Aorta (tissue), 5 donors: ENCODE results near the gene VKORC1. TPM values are rescaled to one million over a fixed set of nuclear protein-coding genes. Genes with fewer than 3 reads are reported as not detected.

ENCODE experiments used
- ATAC-seq: fragments of 200-7000 bp; cut with Tn5 transposase; one replicate; pipeline ENCODE4 v1.9.1; 2022; ENCODE audit warnings: moderate library complexity; ENCODE audit not compliant: low FRiP score
- DNase-seq, 2 donors: peaks; one replicate each; pipeline ENCODE4 v3.0.0-alpha.2; 2020
- H3K27ac ChIP-seq, 2 donors: one replicate each; pipeline ENCODE4 v1.5.1; 2013; ENCODE audit warnings: low read length in 2 of 2, mild to moderate bottlenecking in 2 of 2, moderate library complexity in 2 of 2, control low read depth in 1 of 2, inconsistent platforms in 1 of 2, low read depth in 1 of 2
- H3K27me3 ChIP-seq, 2 donors: one replicate each; pipeline ENCODE4 v1.6.1; 2013; ENCODE audit warnings: control low read depth in 1 of 2, low read length in 1 of 2, mild to moderate bottlenecking in 1 of 2, moderate library complexity in 1 of 2; ENCODE audit not compliant: insufficient read depth in 2 of 2, control insufficient read depth in 1 of 2
- H3K36me3 ChIP-seq, 2 donors: one replicate each; pipeline ENCODE4 v1.6.1; 2013; ENCODE audit warnings: control low read depth in 1 of 2, low read length in 1 of 2, mild to moderate bottlenecking in 1 of 2; ENCODE audit not compliant: insufficient read depth in 2 of 2, control insufficient read depth in 1 of 2
- H3K4me1 ChIP-seq, 2 donors: one replicate each; pipeline ENCODE4 v1.6.1; 2013; ENCODE audit warnings: low read length in 2 of 2, control low read depth in 1 of 2, mild to moderate bottlenecking in 1 of 2, moderate library complexity in 1 of 2; ENCODE audit not compliant: insufficient read depth in 2 of 2, control insufficient read depth in 1 of 2
- H3K4me3 ChIP-seq, 2 donors: one replicate each; pipeline ENCODE4 v1.5.1; 2013; ENCODE audit warnings: low read length in 2 of 2, control low read depth in 1 of 2, mild to moderate bottlenecking in 1 of 2
- H3K9me3 ChIP-seq: one replicate; pipeline ENCODE4 v1.6.1; 2013; ENCODE audit warnings: mild to moderate bottlenecking, low read length; ENCODE audit not compliant: control insufficient read depth
- WGBS, 2 donors: extraction: QIAGEN DNeasy Blood & Tissue Kit; methylation state at CpG; one replicate each; pipeline ENCODE4 v1.1.7; 2013; 5-methylcytosine and 5-hydroxymethylcytosine counted together
- intact Hi-C, 2 donors: fragments of 100-400 bp; cut with DNase I; formaldehyde crosslinking; loops; one replicate each; pipeline versions ENCODE4 v1.14.2 to v1.15.0; 2022
- polyA plus RNA-seq, 2 donors: library from polyadenylated mRNA; stranded (reverse); fragments of 200-250 nt; gene quantifications; one replicate each; pipeline ENCODE4 v1.2.3, GENCODE V29; 2013
- total RNA-seq, 2 donors: library from RNA; stranded (reverse); fragmentation: NEBNext Ultra II Directional; extraction: Animal tissue kit (Norgen Biotek cat#: 25700); gene quantifications; one replicate each; pipeline ENCODE4 v1.2.1, GENCODE V29; 2021
- donor health status: healthy with polysubstance abuse.
- donor health status: Bipolar disorder and iron deficiency.
- donor health status: DM: no; HTN: no; CAD: no.
- donor health status: DM: no; HTN: no; CAD: no.
- donor health status: DM: yes; HTN: yes; CAD: no.

Gene VKORC1
- total and polyA plus RNA-seq, 4 donors = 75.7 to 206 (median 126) TPM

DNA sequence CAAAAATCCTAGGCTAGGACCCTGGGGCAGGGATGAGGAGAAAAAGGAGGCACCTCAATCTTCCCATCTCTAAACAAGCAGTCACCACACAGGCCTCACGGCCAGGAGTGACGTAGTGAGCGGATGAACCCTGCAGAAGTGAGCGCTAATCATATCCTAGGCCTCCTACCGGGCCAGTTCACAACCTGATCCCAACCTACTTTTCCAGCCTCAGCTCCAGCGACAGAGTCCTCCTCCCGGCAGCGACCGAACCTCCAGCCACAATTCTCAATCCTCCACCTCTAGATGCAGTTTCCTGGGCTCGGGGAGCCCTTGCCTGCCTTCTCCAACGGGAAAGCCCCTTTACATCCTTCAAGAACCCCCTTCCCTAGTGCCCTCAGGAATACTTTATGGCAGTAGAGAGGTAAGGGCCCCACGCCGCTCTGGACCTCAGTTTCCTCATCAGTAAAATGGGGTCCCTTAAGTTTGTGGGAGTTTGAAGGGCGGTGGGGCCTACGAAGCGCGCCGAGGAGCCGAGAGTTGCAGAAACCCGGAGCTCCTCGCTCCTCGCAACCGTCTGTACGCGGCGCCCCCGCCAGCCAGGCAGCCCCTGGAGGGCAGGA, 22.0 kb downstream of the VKORC1 start:
- ATAC-seq = no peak
- intact Hi-C loops = loop anchor here (2.0 to 10.0 kb wide), 6 partner anchors 38 to 390 kb away; partner anchors contain the start of genes HSD3B7 (in 1 of the 2), SETD1A (in 1 of the 2) and STX4 (in 1 of the 2)
- Histone ChIP-seq H3K9me3 (no peaks in the 10 kb centered on the region), H3K4me3 (peak overlapping the region; percentile 84 to 97), H3K4me1 (peaks cover 0 to 3% of the 10 kb centered on the region in 2 donors), H3K27ac (peak overlapping the region in 1 of 2 donors; percentile 41), H3K36me3 (no peaks in the 10 kb centered on the region), H3K27me3 (no peaks in the 10 kb centered on the region)
- 1% methylated on average over 27 of the region's 27 CpGs for WGBS, 2 donors
- no peak for DNase-seq

DNA sequence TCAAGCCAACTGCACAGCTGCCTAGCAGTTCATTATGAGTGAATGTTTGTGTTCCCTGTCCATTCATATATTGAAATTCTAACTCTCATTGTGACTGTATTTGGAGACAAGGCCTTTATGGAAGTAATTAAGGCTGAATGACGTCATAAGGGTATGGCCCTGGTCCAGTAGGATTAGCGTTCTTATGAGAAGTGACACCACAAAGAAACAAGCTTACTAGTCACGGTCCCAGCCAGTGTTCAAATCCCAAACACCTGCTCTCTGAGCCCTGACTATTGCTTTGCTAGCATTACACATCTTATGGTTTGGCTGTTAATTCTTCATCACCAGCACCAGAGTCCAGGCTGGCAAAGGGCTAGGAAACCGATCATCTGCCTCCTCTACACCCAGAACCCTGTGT, 22.7 kb downstream of the VKORC1 start:
- DNase-seq = no peak
- H3K27ac ChIP-seq = no peak overlapping the region
- no peak for ATAC-seq
- H3K4me3 ChIP-seq = no peak overlapping the region
- 31 to 37% methylated on average over 4 of the region's 4 CpGs for WGBS, 2 donors
- H3K9me3 ChIP-seq = no peaks in the 10 kb centered on the region
- intact Hi-C loops = loop anchor here (2.0 to 10.0 kb wide), 6 partner anchors 37 to 390 kb away; partner anchors contain the start of genes HSD3B7 (in 1 of the 2), SETD1A (in 1 of the 2) and STX4 (in 1 of the 2)
- H3K4me1 ChIP-seq = peaks cover 0 to 3% of the 10 kb centered on the region in 2 donors
- H3K27me3 ChIP-seq = no peaks in the 10 kb centered on the region
- no peaks in the 10 kb centered on the region for H3K36me3 ChIP-seq

DNA sequence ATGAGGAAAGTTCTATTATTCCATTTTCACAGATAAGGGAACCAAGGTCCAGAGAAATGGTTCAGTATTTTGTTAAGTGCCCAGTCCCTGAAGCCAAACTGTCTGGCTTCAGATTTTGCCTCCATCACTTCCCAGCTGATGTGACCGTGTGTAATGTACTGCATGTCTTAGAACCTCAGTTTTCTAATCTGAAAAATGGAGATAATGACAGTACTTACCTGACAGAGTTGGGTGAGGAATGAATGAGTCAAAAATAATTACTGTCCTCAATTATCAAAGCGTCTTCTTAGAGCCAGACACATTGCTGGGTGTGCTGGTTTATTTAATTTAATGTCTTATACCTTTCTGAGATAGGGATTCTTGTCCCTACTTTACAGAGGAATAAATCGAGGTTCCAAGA, 27.3 kb downstream of the VKORC1 start:
- Histone ChIP-seq H3K4me3 (no peak overlapping the region), H3K27me3 (no peaks in the 10 kb centered on the region), H3K4me1 (no peaks in the 10 kb centered on the region), H3K36me3 (no peaks in the 10 kb centered on the region), H3K9me3 (no peaks in the 10 kb centered on the region), H3K27ac (no peak overlapping the region)
- WGBS, 2 donors = 80 to 88% methylated on average over 3 of the region's 3 CpGs
- intact Hi-C loops = no loop called here
- DNase-seq (no peak), ATAC-seq (no peak)

DNA sequence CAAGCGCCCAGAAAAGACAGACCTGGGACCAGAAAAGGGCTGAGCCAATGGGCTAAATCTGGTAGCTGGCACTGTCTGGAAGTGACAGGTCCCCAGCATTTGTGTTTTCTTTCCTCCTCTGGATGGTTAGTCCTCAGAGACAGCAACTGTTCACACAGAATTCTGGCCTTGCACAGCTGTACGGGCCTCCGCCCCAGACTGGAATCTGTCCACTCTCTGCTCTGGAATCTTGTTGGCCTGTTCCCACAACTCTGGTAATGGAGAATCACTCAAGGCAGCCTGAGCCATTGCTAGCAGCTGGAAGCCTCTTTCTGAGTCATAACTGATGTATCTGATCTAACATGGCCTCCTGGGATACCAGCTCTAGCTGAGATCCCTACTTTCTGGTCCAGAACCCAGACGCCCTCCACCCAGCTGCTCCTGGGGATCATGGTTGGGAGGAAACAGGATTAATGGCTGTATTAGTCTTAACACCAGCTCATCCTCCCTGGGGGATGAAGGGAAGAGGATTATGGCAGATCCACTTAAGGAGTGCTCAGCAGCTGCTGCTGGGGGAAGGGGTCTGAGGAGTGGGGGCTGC, 29.6 kb downstream of the VKORC1 start:
- peaks cover 0 to 4% of the 10 kb centered on the region in 2 donors for H3K36me3 ChIP-seq
- DNase-seq = peak in 1 of 2 donors; percentile 72
- H3K4me1 ChIP-seq = no peaks in the 10 kb centered on the region
- H3K27ac ChIP-seq = peak overlapping the region in 1 of 2 donors; percentile 26
- H3K9me3 ChIP-seq = no peaks in the 10 kb centered on the region
- H3K4me3 ChIP-seq = no peak overlapping the region
- WGBS, 2 donors = 46 to 48% methylated on average over 4 of the region's 4 CpGs
- H3K27me3 ChIP-seq = no peaks in the 10 kb centered on the region
- ATAC-seq = peak; percentile 80
- intact Hi-C loops = no loop called here

DNA sequence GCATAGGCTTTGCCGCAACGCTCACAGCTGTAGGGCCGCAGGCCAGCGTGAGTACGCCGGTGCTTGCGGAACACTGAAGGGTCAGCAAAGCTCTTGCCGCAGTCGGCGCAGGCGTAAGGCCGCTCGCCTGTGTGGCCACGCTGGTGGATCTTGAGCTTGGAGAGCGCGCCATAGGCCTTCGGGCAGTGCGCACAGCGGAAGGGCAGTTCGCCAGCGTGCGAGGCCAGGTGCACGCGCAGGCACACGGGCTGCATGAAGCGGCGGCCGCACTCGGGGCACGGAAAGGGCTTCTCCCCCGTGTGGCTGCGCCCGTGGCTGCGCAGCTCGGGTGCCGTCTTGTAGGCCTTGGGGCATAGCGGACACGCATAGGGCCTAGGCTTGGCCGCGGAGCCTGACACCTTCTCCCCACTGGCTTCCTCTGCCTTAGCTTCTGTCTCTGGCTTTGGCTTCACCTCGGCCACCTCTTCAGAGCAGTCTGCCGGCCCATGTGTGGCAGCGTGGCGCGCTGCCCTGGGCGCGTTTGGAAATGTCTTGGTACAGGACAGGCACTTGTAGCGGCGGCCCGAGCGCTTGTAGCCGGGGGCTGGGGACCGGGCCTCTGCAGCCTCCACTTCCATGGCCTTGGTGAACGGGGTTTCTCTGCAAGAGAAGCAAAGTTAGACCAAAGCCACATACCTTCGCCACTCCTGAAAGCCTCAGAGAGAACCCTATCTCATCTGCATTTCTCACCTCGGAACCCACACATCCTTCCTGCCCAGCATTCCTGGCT, 30.6 kb downstream of the VKORC1 start:
- Histone ChIP-seq H3K36me3 (peaks cover 0 to 4% of the 10 kb centered on the region in 2 donors), H3K27me3 (no peaks in the 10 kb centered on the region), H3K27ac (no peak overlapping the region), H3K4me3 (no peak overlapping the region), H3K4me1 (no peaks in the 10 kb centered on the region), H3K9me3 (no peaks in the 10 kb centered on the region)
- no peak for DNase-seq
- peak; percentile 23 for ATAC-seq
- WGBS, 2 donors = 96% methylated on average over 53 to 56 of the region's 56 CpGs
- intact Hi-C loops = no loop called here

DNA sequence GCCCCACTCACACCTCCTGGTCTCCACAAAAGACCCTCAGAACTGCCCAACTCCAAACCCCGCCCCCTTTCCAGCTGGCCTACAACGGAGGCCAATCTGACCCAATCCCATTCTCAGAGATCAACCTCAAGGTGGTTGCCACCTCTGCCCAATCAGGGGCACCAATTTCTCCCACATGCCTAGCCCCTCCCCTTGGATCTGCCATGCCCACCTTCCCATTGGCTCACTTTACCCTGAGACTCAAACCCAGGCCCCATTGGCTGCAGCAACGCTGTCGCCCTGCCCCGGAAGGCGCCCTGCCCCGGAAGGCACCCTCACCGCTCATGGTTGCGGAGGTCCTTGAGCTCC, 31.1 kb downstream of the VKORC1 start:
- WGBS, 2 donors = 95 to 96% methylated on average over 9 of the region's 9 CpGs
- H3K36me3 ChIP-seq = peaks cover 0 to 4% of the 10 kb centered on the region in 2 donors
- no peaks in the 10 kb centered on the region for H3K9me3 ChIP-seq
- no peaks in the 10 kb centered on the region for H3K4me1 ChIP-seq
- DNase-seq (no peak), ATAC-seq (no peak)
- H3K27ac ChIP-seq = no peak overlapping the region
- no peak overlapping the region for H3K4me3 ChIP-seq
- no peaks in the 10 kb centered on the region for H3K27me3 ChIP-seq
- intact Hi-C loops = no loop called here

DNA sequence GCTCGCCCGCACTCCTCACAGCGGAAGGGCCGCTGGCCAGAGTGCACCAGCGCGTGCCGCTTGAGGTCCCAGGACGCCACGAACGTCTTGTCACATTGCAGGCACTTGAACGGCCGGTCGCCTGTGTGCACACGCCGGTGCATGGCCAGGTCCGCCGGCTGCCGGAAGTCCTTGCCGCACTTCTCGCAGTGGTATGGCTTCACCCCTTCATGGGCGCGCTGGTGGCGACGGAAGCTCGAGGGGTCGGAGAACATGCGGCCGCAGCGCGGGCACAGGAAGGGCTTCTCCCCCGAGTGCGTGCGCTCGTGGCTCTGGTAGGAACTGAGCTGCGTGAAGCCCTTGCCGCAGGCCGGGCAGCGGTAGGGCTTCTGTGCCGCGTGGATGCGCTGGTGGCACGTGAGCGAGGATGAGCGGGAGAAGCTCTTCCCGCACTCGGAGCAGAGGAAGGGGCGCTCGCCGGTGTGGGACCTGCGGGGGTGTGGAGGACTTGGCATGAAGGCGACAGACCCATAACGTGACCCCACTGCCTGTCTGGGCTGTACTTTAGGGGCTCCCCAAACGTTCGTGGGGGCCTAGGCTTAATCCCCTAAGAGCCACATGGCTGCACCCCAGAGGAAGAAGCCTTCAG, 32.7 kb downstream of the VKORC1 start:
- intact Hi-C loops = no loop called here
- H3K4me3 ChIP-seq = no peak overlapping the region
- H3K27me3 ChIP-seq = no peaks in the 10 kb centered on the region
- 96% methylated on average over 54 of the region's 54 CpGs for WGBS, 2 donors
- H3K36me3 ChIP-seq = peaks cover 0 to 4% of the 10 kb centered on the region in 2 donors
- no peaks in the 10 kb centered on the region for H3K9me3 ChIP-seq
- DNase-seq (no peak), ATAC-seq (no peak)
- H3K27ac ChIP-seq = no peak overlapping the region
- H3K4me1 ChIP-seq = no peaks in the 10 kb centered on the region

DNA sequence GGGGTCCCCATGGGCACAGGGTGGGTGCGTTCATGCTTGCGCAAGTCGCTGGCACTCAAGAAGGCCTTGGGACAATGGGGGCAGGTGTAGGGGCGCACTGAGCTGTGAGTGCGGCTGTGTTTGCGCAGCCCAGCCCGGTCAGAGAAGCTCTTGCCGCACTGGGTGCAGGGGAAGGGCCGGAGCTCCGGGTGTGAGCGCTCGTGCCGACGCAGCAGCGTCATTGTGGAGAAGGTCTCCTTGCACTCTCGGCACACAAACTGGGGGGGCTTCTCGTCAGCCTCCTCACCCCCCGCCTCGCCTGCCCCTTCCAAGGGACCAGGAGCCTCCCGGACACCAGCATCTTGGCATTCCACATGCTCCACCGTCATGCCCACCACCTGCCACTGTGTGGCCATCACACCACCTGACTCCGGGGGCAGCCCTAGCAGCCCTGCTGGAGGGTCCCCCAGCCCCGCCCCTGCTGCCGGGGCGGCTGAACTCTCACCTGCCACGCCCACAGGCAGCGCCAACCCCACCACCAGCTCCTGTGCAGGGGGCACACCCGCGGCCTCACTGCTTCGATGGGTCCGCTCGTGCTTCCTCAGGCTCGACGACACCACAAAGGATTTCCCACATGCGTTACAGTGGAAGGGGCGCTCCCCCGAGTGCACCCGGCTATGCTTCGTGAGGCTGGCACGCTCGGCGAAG, 33.3 kb downstream of the VKORC1 start:
- Histone ChIP-seq H3K9me3 (no peaks in the 10 kb centered on the region), H3K4me1 (no peaks in the 10 kb centered on the region), H3K27me3 (no peaks in the 10 kb centered on the region), H3K4me3 (no peak overlapping the region), H3K36me3 (peaks cover 0 to 4% of the 10 kb centered on the region in 2 donors), H3K27ac (no peak overlapping the region)
- intact Hi-C loops = no loop called here
- 92 to 95% methylated on average over 42 of the region's 42 CpGs for WGBS, 2 donors
- no peak for DNase-seq
- ATAC-seq = no peak
